GM12878 (cell line): Measurements from ENCODE around the gene SIN3A. TPM values are rescaled to one million over a fixed set of nuclear protein-coding genes. Genes with fewer than 3 reads are reported as not detected.

Experiments
- EGR1 ChIP-seq, 2 experiments: IDR thresholded peaks; 1 replicate in 1 of 2; 2 replicates in 1 of 2; pipeline ENCODE4 v1.6.1; 2011 to 2012; ENCODE audit warnings: low read depth in 2 of 2, low read length in 2 of 2, borderline replicate concordance in 1 of 2, mild to moderate bottlenecking in 1 of 2, moderate library complexity in 1 of 2
- IKZF2 ChIP-seq, 2 experiments: fragments of 450-650 bp; IDR thresholded peaks; 2 replicates each; pipeline ENCODE4 v1.6.1; 2017; ENCODE audit warnings: mild to moderate bottlenecking in 2 of 2, moderate library complexity in 2 of 2
- SIN3A ChIP-seq: IDR thresholded peaks from 2 replicates; pipeline ENCODE4 v1.6.1; 2012; ENCODE audit warnings: low read depth, low read length, improper control_type of control experiment
- SP1 ChIP-seq: IDR thresholded peaks from one replicate; pipeline ENCODE4 v1.6.1; 2011; ENCODE audit warnings: low read depth, low read length
- TARDBP ChIP-seq: IDR thresholded peaks from 2 replicates; pipeline ENCODE4 v1.6.1; 2016; ENCODE audit warnings: borderline replicate concordance
- polyA plus RNA-seq, 11 experiments: library from polyadenylated mRNA; depleted of rRNA in 4 of 11; unstranded in 6 of 11; stranded (reverse) in 5 of 11; fragments of >200 nt; fragmentation: Nextera tagmentation in 4 of 11; fragmentation: Illumina TruSeq in 1 of 11; extraction: Ambion mirVana in 4 of 11; extraction: Trizol in 1 of 11; gene quantifications; 1 replicate in 1 of 11; 2 replicates in 10 of 11; pipeline versions ENCODE4 v1.2.1 to v1.2.3, GENCODE V29; 2011 to 2016; ENCODE audit warnings: inconsistent platforms in 2 of 11, missing spikeins in 2 of 11, low read depth in 1 of 11
- total RNA-seq, 4 experiments: library from RNA; depleted of rRNA in 3 of 4; stranded (reverse); fragments of >200 nt in 3 of 4; fragmentation: Illumina TruSeq in 1 of 4; extraction: Trizol in 1 of 4; gene quantifications; 2 replicates each; pipeline versions ENCODE4 v1.2.1 to v1.2.3, GENCODE V29; 2013 to 2021
- TF ChIP-seq, protein P1 (sequence below): fragments of 450-650 bp; IDR thresholded peaks from 2 replicates; pipeline ENCODE4 v1.6.1; 2016; ENCODE audit warnings: mild to moderate bottlenecking
- TF ChIP-seq, protein P2 (sequence below): fragments of 450-650 bp; conservative IDR thresholded peaks from 2 replicates; pipeline ENCODE4 v1.6.1; 2017; ENCODE audit warnings: mild to moderate bottlenecking, moderate library complexity

The SIN3A gene
- total and polyA plus RNA-seq, 10 of the 15 experiments (the other 5 are each of a cell fraction or from before 2014, with no cell fraction given) = 6.4 to 62.2 (median 29.2) TPM

DNA sequence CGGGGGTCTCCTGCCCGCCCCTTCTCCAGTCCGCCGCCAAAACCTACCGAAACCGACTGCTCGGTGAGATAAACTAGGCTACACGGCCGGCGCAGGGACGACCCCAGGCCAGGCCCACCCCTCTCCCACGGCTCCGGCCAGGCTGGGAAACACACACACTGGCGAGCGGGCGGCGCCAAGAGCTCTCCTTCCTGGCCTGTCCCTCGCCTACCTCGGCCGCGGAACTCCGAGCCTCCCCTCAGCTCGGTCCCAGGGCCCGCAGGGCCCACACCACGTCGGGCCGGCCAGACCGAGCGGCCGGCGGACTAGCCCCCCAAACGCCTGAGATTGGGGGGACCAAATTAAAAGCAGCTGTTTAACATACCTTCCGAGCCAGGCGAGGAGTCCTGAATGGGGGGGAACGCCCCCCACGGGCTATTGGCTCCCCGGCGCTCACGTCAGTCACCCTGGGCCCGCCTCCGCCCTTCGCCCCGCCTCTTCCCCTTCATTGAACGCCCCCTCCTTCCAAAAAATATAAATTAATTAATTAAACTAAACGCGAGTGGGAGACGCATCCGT lies 4.0 kb upstream of the SIN3A start (continued):
- no peak for TF ChIP-seq IKZF2 (IDR thresholded peaks at IDR 0.05)
- TF ChIP-seq, protein P1, sequence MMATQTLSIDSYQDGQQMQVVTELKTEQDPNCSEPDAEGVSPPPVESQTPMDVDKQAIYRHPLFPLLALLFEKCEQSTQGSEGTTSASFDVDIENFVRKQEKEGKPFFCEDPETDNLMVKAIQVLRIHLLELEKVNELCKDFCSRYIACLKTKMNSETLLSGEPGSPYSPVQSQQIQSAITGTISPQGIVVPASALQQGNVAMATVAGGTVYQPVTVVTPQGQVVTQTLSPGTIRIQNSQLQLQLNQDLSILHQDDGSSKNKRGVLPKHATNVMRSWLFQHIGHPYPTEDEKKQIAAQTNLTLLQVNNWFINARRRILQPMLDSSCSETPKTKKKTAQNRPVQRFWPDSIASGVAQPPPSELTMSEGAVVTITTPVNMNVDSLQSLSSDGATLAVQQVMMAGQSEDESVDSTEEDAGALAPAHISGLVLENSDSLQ = peak; percentile 93
- TF ChIP-seq TARDBP = no peak
- peak; percentile 51 for TF ChIP-seq SP1
- TF ChIP-seq SIN3A = 0 out of 2 replicates have a peak, but pooled peaks have one; percentile 22
- peak in 1 of 2 experiments; percentile 64; a peak in 1 of 3 replicates for TF ChIP-seq EGR1 (IDR thresholded peaks at IDR 0.05; ENCODE audit: borderline replicate concordance in 1 of 2, low read depth in 2 of 2, low read length in 2 of 2)
- TF ChIP-seq, protein P2, sequence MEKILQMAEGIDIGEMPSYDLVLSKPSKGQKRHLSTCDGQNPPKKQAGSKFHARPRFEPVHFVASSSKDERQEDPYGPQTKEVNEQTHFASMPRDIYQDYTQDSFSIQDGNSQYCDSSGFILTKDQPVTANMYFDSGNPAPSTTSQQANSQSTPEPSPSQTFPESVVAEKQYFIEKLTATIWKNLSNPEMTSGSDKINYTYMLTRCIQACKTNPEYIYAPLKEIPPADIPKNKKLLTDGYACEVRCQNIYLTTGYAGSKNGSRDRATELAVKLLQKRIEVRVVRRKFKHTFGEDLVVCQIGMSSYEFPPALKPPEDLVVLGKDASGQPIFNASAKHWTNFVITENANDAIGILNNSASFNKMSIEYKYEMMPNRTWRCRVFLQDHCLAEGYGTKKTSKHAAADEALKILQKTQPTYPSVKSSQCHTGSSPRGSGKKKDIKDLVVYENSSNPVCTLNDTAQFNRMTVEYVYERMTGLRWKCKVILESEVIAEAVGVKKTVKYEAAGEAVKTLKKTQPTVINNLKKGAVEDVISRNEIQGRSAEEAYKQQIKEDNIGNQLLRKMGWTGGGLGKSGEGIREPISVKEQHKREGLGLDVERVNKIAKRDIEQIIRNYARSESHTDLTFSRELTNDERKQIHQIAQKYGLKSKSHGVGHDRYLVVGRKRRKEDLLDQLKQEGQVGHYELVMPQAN = peak; percentile 79
